Measurements from ENCODE around the gene FANCM.

The FANCM gene

GRCh38 chr14:45123271-45123670, 12.5 kb upstream of the FANCM start:
- ChIA-PET POLR2A (interaction anchor here (0.6 to 1.2 kb wide), 3 partner anchors 10 to 529 kb away, joined by 3 to 5 read pairs (median 4); no protein-coding TSS in a partner anchor), CTCF (interaction anchor here (0.6 to 1.1 kb wide), 2 partner anchors 30 to 210 kb away, joined by 3 read pairs; no protein-coding TSS in a partner anchor)

GRCh38 chr14:45125754-45126153, 10.0 kb upstream of the FANCM start:
- peaks cover 82 to 89% of the 10 kb centered on the region in 2 experiments for H3K36me3 ChIP-seq (ENCODE audit: control insufficient read depth in 2 of 2, insufficient read depth in 1 of 2, low read length in 2 of 2)
- H3K4me3 ChIP-seq (ENCODE audit: low read depth, low read length): no peak overlapping the region
- no peak overlapping the region for H3K27ac ChIP-seq (ENCODE audit: extremely low read depth, low read depth, low read length)
- ChIA-PET POLR2A (no interaction called here), CTCF (interaction anchor here (0.7 kb wide), 1 partner anchor 43 kb away, joined by 3 read pairs; no protein-coding TSS in a partner anchor)
- H3K4me1 ChIP-seq (ENCODE audit: control insufficient read depth, insufficient read depth, low read length): no peaks in the 10 kb centered on the region
- no peak for TF ChIP-seq ZNF112 (tag by site-specific recombination; IDR thresholded peaks at IDR 0.05)
- no peak for TF ChIP-seq ZNF555 (tag by site-specific recombination; conservative IDR thresholded peaks at IDR 0.05)
- no peak for TF ChIP-seq ZBTB6 (tag by site-specific recombination; IDR thresholded peaks at IDR 0.05)
- no peak for TF ChIP-seq ZFP69B (tag by site-specific recombination; IDR thresholded peaks at IDR 0.05)
- no peak for TF ChIP-seq ZNF837 (tag by site-specific recombination; IDR thresholded peaks at IDR 0.05)
- TF ChIP-seq ZNF2 (tag by site-specific recombination; IDR thresholded peaks at IDR 0.05): no peak
- TF ChIP-seq SCRT2 (tag by site-specific recombination; IDR thresholded peaks at IDR 0.05): no peak
- TF ChIP-seq ZNF776 (tag by site-specific recombination; IDR thresholded peaks at IDR 0.05; ENCODE audit: borderline replicate concordance): no peak
- no peak for TF ChIP-seq ZNF202 (tag by site-specific recombination; IDR thresholded peaks at IDR 0.05; ENCODE audit: borderline replicate concordance)
- no peak for TF ChIP-seq HIC1 (tag by site-specific recombination; IDR thresholded peaks at IDR 0.05)
- no peak for TF ChIP-seq PATZ1 (tag by site-specific recombination; IDR thresholded peaks at IDR 0.05)
- no peak for TF ChIP-seq ZFP3 (tag by site-specific recombination; IDR thresholded peaks at IDR 0.05; ENCODE audit: low read depth)
- no peak for TF ChIP-seq MZF1 (tag by site-specific recombination; IDR thresholded peaks at IDR 0.05; ENCODE audit: borderline replicate concordance)
- TF ChIP-seq KLF16 (tag by site-specific recombination; IDR thresholded peaks at IDR 0.05): no peak
- no peaks in the 10 kb centered on the region for H3K9me3 ChIP-seq (ENCODE audit: control insufficient read depth, insufficient read depth, low read depth, low read length)

More at GRCh38 chr14:45123271-45123670, 12.5 kb upstream of the FANCM start:
- TF ChIP-seq ZNF518A (tag by site-specific recombination; conservative IDR thresholded peaks at IDR 0.05; ENCODE audit: low read depth): no peak
- TF ChIP-seq ZNF362 (tag by site-specific recombination; IDR thresholded peaks at IDR 0.05): 0 out of 2 replicates have a peak, but pooled peaks have one; percentile 14
- Histone ChIP-seq H3K36me3 (ENCODE audit: control insufficient read depth in 2 of 2, insufficient read depth in 1 of 2, low read length in 2 of 2) (peaks cover 85 to 92% of the 10 kb centered on the region in 2 experiments), H3K27ac (ENCODE audit: extremely low read depth, low read depth, low read length) (no peak overlapping the region), H3K9me3 (ENCODE audit: control insufficient read depth, insufficient read depth, low read depth, low read length) (no peaks in the 10 kb centered on the region), H3K4me1 (ENCODE audit: control insufficient read depth, insufficient read depth, low read length) (no peaks in the 10 kb centered on the region), H3K4me3 (ENCODE audit: low read depth, low read length) (no peak overlapping the region)

All from HEK293 (cell line).